Common myeloid progenitor, CD34-positive (primary cell): Measurements from ENCODE around the gene GRID1.

Experiments used
- CTCF ChIA-PET: fragments of 350-600 bp; sonication (Branson Sonifier 250); formaldehyde crosslinking; loops from one replicate; lab custom pipeline; 2021; ENCODE audit warnings: antibody characterized with exemption; lab: Charles Lee
- POLR2A ChIA-PET: fragments of 350-600 bp; sonication (Branson Sonifier 250); formaldehyde crosslinking; loops from one replicate; lab custom pipeline; 2021; ENCODE audit warnings: antibody characterized with exemption; lab: Charles Lee
- DNase-seq, 3 donors: peaks; one replicate each; pipeline versions ENCODE4 v3.0.0 to v3.0.0-alpha.2; 2013
- H3K27ac ChIP-seq, 2 experiments: 1 replicate in 1 of 2; 2 replicates in 1 of 2; pipeline ENCODE4 v1.7.0; 2013; ENCODE audit warnings: inconsistent platforms in 2 of 2, low read length in 2 of 2, mild to moderate bottlenecking in 2 of 2, low read depth in 1 of 2, moderate library complexity in 1 of 2; ENCODE audit not compliant: severe bottlenecking in 2 of 2, insufficient read depth in 1 of 2, poor library complexity in 1 of 2
- H3K27me3 ChIP-seq, 5 experiments: replicated peaks in 2 of 5; 1 replicate in 3 of 5; 2 replicates in 2 of 5; pipeline versions ENCODE4 v1.6.1 to v1.7.0; 2013; ENCODE audit warnings: low read length in 4 of 5, mild to moderate bottlenecking in 2 of 5, moderate library complexity in 2 of 5, inconsistent platforms in 1 of 5; ENCODE audit not compliant: insufficient read depth in 5 of 5, control insufficient read depth in 4 of 5
- H3K36me3 ChIP-seq, 4 experiments: 1 replicate in 2 of 4; 2 replicates in 2 of 4; pipeline versions ENCODE4 v1.6.1 to v1.7.0; 2013; ENCODE audit warnings: low read length in 3 of 4, control low read depth in 1 of 4, mild to moderate bottlenecking in 1 of 4; ENCODE audit not compliant: control insufficient read depth in 4 of 4, insufficient read depth in 4 of 4
- H3K4me1 ChIP-seq, 4 experiments: 1 replicate in 3 of 4; 2 replicates in 1 of 4; pipeline versions ENCODE4 v1.6.1 to v1.7.1; 2013; ENCODE audit warnings: low read length in 3 of 4, mild to moderate bottlenecking in 3 of 4, control low read depth in 1 of 4, inconsistent platforms in 1 of 4, moderate library complexity in 1 of 4; ENCODE audit not compliant: control insufficient read depth in 4 of 4, insufficient read depth in 4 of 4; ENCODE audit errors: control extremely low read depth in 1 of 4
- H3K4me3 ChIP-seq, 7 experiments: 1 replicate in 4 of 7; 2 replicates in 3 of 7; pipeline versions ENCODE4 v1.5.1 to v1.7.0; 2013; ENCODE audit warnings: mild to moderate bottlenecking in 7 of 7, low read length in 6 of 7, moderate library complexity in 6 of 7, inconsistent platforms in 2 of 7, low read depth in 2 of 7, control low read depth in 1 of 7; ENCODE audit not compliant: insufficient read depth in 4 of 7, control insufficient read depth in 1 of 7; ENCODE audit errors: extremely low read depth in 1 of 7
- H3K9me3 ChIP-seq, 5 experiments: 1 replicate in 4 of 5; 2 replicates in 1 of 5; pipeline versions ENCODE4 v1.6.1 to v1.7.1; 2013; ENCODE audit warnings: low read length in 4 of 5, mild to moderate bottlenecking in 2 of 5, inconsistent platforms in 1 of 5, low read depth in 1 of 5, moderate library complexity in 1 of 5; ENCODE audit not compliant: control insufficient read depth in 4 of 5, insufficient read depth in 2 of 5; ENCODE audit errors: control extremely low read depth in 1 of 5
- whole genome bisulfite sequencing: methylation state at CpG from one replicate; pipeline ENCODE4 v1.1.5; 2013; ENCODE audit not compliant: insufficient coverage; 5-methylcytosine and 5-hydroxymethylcytosine counted together

GRID1 gene

GRCh38 chr10:86388119-86388704 lies 21.6 kb upstream of the GRID1 start:
- H3K4me1 ChIP-seq = peaks cover 0 to 8% (median 7%) of the 10 kb centered on the region in 4 experiments
- H3K9me3 ChIP-seq = no peaks in the 10 kb centered on the region
- H3K27ac ChIP-seq = no peak overlapping the region
- H3K27me3 ChIP-seq = peaks cover 0 to 49% (median 18%) of the 10 kb centered on the region in 5 experiments
- no peak for DNase-seq
- WGBS = 56% methylated on average over 12 of the region's 13 CpGs
- H3K36me3 ChIP-seq = no peaks in the 10 kb centered on the region
- ChIA-PET CTCF (interaction anchor here (1.1 to 5.5 kb wide), 5 partner anchors 10 to 197 kb away, joined by 4 to 25 read pairs (median 7); no protein-coding TSS in a partner anchor), POLR2A (no interaction called here)
- no peak overlapping the region for H3K4me3 ChIP-seq

DNA sequence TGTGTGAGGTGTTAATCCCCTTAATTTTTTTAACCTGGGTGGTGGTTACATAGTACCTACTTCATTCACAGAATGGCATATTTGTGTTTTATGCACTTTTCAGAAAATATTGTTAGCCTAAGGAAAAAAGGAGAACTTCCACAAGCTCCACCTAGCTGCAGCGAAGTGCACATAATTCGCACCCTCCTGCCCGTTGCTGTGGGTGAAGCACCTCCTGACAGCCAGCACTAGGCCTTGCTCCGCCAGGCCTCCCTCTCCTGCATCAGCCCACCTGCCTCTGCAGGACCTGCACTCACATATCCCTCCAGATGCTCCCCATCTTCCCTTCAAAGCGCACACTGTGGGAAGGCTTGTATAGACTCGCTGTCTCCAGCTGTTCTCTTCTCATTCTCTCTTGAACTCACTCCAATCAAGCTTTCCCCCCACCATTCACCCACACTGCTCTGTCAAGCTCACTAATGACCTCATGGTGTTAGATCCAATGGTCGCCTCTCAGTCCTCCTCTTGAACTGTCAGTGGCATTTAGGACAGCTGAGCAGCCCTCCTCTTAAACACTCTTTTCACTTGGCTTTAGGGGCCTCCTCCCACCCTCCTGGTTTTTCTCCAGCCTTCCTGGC lies 20.7 kb upstream of the GRID1 start:
- ChIA-PET POLR2A (interaction anchor here (0.5 kb wide), 1 partner anchor 126 kb away, joined by 3 read pairs; no protein-coding TSS in a partner anchor), CTCF (interaction anchor here (0.6 to 5.5 kb wide), 9 partner anchors 9 to 198 kb away, joined by 3 to 25 read pairs (median 5); no protein-coding TSS in a partner anchor)
- Histone ChIP-seq H3K9me3 (no peaks in the 10 kb centered on the region), H3K4me1 (peaks cover 0 to 8% (median 7%) of the 10 kb centered on the region in 4 experiments), H3K36me3 (no peaks in the 10 kb centered on the region), H3K27ac (no peak overlapping the region), H3K27me3 (peaks cover 0 to 49% (median 15%) of the 10 kb centered on the region in 5 experiments), H3K4me3 (no peak overlapping the region)
- DNase-seq = peak in 2 of 3 donors; percentile 35 to 52
- 52% methylated on average over 7 of the region's 7 CpGs for WGBS

GRCh38 chr10:86385806-86386205 lies 19.2 kb upstream of the GRID1 start:
- ChIA-PET CTCF (interaction anchor here (1.2 to 5.5 kb wide), 2 partner anchors 14 to 25 kb away, joined by 3 to 25 read pairs; no protein-coding TSS in a partner anchor), POLR2A (no interaction called here)

DNA sequence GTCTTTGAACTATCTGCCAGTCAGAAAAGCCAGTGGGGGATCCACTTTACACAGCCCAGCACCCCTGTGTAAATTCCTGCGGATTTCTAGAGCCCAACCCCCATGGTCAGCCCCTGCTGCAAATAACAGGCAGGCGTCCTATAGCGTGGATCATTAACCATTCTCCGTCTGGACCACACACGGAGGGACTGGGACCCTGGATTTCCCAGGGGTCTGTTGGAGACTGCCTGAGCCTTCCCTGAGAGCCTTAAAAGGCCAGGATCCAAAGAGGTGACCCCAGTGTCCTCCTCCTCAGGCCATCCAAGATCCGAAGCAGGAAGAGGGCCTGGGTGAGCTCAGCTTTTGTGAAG lies 11.2 kb upstream of the GRID1 start:
- Histone ChIP-seq H3K4me1 (peaks cover 0 to 4% (median 2%) of the 10 kb centered on the region in 4 experiments), H3K27ac (no peak overlapping the region), H3K36me3 (no peaks in the 10 kb centered on the region), H3K27me3 (peaks cover 2 to 33% (median 15%) of the 10 kb centered on the region in 5 experiments), H3K9me3 (no peaks in the 10 kb centered on the region), H3K4me3 (no peak overlapping the region)
- CTCF ChIA-PET = interaction anchor here (0.6 to 3.1 kb wide), 6 partner anchors 10 to 117 kb away, joined by 3 to 11 read pairs (median 6); no protein-coding TSS in a partner anchor
- WGBS = 59% methylated on average over 6 of the region's 6 CpGs
- POLR2A ChIA-PET = no interaction called here
- no peak for DNase-seq

More at GRCh38 chr10:86385806-86386205, 19.2 kb upstream of the GRID1 start:
- no peaks in the 10 kb centered on the region for H3K36me3 ChIP-seq
- no peak overlapping the region for H3K4me3 ChIP-seq
- no peak for DNase-seq
- WGBS = 100% methylated on average over 1 of the region's 3 CpGs
- H3K27ac ChIP-seq = no peak overlapping the region
- H3K4me1 ChIP-seq = peaks cover 0 to 8% (median 7%) of the 10 kb centered on the region in 4 experiments
- H3K27me3 ChIP-seq = peaks cover 0 to 45% (median 21%) of the 10 kb centered on the region in 5 experiments
- no peaks in the 10 kb centered on the region for H3K9me3 ChIP-seq

GRCh38 chr10:86376852-86377796 lies 10.5 kb upstream of the GRID1 start:
- Histone ChIP-seq H3K27ac (no peak overlapping the region), H3K27me3 (peaks cover 2 to 38% (median 15%) of the 10 kb centered on the region in 5 experiments), H3K9me3 (no peaks in the 10 kb centered on the region), H3K36me3 (no peaks in the 10 kb centered on the region), H3K4me1 (peaks cover 0 to 4% (median 2%) of the 10 kb centered on the region in 4 experiments), H3K4me3 (peak overlapping the region in 2 of 7 experiments; percentile 28 to 39)
- CTCF ChIA-PET = interaction anchor here (0.6 to 3.1 kb wide), 18 partner anchors 10 to 381 kb away, joined by 3 to 17 read pairs (median 4); no protein-coding TSS in a partner anchor
- DNase-seq = peak; percentile 60 to 86 (median 83)
- WGBS = 21% methylated on average over 49 of the region's 68 CpGs
- POLR2A ChIA-PET = no interaction called here

DNA sequence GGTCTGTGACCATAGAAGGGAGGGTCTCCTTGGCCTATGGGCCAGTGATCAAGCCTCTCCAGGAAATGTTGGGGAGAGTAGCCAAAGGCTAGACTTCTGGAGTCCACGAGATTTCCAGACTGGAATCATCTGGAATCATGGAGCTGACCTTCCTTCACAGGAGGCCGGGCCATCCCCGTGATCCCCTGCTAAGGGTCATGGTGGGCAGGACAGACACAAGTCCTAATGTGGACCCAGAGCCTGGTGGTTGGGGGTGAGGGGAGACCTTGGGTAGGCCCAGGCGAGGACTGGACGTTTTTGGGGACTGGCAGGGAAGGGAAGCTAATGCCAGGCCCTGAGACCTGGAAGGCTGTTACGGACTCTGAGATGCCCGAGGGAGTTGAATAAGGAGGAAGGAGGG lies 9.8 kb upstream of the GRID1 start:
- Histone ChIP-seq H3K36me3 (no peaks in the 10 kb centered on the region), H3K4me1 (peaks cover 0 to 4% (median 2%) of the 10 kb centered on the region in 4 experiments), H3K27ac (no peak overlapping the region), H3K27me3 (peaks cover 2 to 42% (median 19%) of the 10 kb centered on the region in 5 experiments), H3K4me3 (no peak overlapping the region), H3K9me3 (no peaks in the 10 kb centered on the region)
- no peak for DNase-seq
- CTCF ChIA-PET = interaction anchor here (0.8 to 2.7 kb wide), 15 partner anchors 9 to 381 kb away, joined by 3 to 17 read pairs (median 4); no protein-coding TSS in a partner anchor
- POLR2A ChIA-PET = no interaction called here
- WGBS = 95% methylated on average over 5 of the region's 7 CpGs
